CD4-positive, alpha-beta T cell treated with Interleukin-10 for 1 hour (primary cell): Measurements from ENCODE around the gene NUCB2.

ENCODE experiments used
- DNase-seq: peaks from one replicate; pipeline ENCODE4 v3.0.0-alpha.2; 2020

NUCB2 gene

GRCh38 chr11:17272801-17273200 lies 3.7 kb upstream of the NUCB2 start:
- DNase-seq: no peak

DNA sequence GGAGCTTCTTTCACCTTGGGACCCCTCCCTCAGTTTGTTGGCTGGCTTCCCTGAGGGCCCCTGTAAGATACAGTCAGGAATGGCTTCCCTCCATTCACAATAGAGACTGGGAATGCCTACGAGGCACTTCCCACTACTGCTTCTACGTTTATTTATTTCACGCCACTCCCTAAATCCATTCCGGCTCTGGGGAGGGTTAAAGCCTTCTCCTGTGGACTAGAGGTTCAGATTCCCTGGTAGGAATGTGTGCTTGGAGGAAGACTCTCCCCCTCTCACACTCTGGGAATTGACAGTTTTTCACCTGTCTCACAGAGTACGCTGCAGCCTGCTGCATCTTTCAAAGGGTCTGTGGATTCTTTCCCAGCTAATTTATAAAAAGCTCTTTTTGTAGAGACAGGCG lies 3.3 kb upstream of the NUCB2 start:
- no peak for DNase-seq

DNA sequence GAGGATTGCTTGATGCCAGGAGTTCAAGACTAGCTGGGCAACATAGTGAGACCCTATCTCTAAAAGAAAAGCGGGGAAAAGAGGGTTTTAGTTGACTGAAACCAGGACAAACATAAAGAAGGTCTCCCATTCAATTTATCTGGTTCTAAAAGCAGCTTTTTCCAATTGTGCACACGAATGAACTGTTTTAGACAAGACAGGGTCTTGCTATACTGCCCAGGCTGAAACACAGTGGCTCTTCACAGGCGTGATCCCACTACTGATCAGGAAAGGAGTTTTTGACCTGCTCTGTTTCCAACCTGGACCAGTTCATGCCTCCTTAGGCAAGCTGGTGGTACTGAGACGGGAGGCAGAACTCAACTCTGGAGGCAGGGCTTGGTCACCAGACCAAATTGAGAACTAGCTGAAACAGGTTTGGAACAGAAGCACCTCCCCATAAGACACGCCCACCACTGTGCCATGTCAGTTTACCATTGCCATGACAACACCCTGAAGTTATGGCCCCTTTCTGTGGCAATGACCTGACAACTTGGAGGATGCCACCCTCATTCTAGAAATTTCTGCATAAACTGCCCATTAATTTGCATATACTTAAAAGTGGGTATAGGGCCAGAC lies 2.8 kb upstream of the NUCB2 start:
- DNase-seq: no peak

DNA sequence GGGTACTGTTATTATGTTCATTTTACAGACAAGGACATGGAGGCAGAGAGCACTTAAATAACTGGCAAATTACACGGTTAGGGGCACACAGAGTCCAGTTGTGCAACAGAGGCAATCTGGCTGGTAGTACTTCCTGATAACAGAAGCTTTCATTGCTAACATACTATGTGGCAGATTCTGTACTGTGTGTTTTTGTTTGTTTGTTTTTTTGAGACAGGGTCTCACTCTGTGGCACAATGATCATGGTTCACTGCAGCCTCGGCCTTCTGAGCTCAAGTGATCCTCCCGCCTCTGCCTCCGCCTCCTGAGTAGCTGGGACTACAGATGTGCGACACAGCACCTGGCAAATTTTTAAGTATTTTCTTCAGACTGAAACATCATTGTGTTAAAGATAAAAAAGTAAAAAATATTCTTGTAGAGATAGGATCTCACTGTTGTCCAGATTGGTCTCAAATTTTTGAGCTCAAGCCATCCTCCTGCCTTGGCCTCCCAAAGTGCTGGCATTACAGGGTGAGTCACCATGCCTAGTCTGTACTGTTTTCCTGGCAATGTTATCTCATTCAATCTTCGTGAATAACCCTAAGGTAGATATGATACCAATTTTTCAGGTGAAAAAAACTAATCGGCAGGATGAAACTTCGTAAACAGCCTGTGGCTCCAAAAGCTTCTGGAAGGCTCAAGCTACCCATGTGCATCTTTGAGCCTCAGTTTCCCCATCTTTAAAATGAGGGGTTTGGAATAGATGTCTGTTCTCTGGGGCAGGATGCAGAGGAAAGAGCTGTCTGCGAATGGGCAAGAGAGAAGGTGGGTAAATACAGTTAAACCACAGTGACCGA lies 921 bp upstream of the NUCB2 start:
- DNase-seq: peak; percentile 22

DNA sequence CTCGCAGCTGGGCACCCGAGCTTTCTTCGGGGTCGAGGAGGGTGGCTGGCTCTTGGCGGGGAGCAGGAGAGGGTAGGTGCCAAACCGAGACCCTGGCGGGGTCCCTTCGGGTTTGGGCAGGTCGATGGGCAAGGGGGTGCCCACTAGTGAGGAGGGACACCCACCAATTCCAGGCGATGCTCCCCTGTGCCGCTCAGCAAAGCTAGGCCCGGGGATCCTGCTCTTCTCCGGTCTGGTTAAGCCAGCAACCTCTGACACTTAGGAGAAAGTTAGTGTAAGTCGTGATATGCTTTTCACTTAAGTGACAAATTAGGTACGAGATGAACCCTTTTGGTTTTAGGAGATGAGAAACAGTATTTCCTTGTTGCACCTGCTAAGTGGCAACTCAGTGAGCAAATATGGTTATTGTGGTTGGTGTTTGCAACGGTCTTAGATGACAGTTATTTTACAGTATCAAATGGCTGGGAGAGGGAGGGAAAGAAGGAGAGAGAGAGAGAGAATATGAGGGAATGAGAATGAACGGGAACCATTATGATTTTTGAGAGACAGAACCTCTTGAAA lies 565 bp downstream of the NUCB2 start:
- peak; percentile 45 for DNase-seq

DNA sequence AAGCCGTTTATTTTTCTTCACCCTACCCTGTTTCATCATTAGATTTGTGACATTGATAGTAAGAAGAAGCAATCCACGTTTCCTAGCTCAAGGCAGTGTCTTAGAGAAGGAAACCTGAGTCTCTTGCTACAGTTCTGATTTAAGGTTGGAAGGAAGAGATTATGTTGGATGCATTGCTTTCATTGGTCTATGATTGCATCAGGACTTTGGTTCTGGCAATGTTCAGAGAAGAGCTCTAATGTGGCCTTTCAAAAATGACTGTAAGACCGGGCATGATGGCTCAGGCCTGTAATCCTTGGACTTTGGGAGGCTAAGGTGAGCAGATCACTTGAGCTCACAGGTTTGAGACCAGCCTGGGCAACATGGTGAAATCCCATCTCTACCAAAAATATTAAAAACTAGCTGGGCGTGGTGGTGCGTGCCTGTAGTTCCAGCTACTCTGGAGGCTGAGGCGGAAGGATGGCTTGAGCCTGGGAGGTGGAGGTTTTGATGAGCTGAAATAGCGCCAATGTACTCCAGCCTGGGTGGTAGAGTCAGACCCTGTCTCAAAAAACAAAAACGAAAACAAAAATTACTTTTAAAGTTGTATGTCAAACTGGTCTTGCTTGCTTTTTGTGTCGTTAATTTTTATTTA lies 4.1 kb downstream of the NUCB2 start:
- no peak for DNase-seq

- DNase-seq: no peak
Observed at GRCh38 chr11:17286332-17286731, 9.8 kb downstream of the NUCB2 start.

- peak; percentile 25 for DNase-seq
Observed at GRCh38 chr11:17287058-17287457, 10.5 kb downstream of the NUCB2 start.

DNA sequence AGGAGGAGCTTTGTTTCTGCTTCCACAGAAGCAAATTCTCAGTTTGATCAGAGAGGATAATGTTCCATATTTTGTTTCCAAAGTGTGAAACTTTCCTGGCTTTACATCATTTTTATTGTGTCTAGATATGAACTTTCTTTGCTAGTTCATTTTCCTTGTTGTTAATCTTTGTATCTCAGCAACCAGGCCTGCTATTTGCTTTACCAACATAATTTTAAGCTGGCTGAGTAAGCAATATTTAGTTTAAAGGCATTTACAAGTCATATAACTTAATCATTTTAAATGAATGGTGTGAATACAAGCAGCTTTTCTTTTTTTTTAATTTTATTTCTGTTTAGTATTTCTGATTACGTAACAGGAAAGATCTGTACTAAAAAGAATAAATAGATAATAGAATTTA lies 15.2 kb downstream of the NUCB2 start:
- no peak for DNase-seq

DNA sequence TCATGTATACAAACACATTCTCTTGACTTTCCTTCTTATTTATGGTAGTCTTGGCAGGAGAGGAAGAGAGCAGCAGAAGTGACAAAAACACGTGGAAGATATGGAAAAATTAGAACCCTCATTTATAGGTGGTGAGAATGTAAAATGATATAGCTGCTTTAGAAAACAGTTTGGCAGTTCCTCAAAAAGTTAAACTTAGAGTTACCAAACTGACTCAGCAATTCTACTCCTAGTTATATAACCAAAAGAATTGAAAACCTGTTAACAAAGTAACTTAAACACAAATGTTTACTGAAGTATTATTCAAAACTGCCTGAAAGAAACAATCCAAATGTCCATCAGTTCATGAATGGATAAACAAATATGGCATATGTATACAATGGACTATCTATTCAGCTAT lies 16.8 kb downstream of the NUCB2 start:
- no peak for DNase-seq

GRCh38 chr11:17294033-17294432 lies 17.5 kb downstream of the NUCB2 start:
- DNase-seq: no peak

DNA sequence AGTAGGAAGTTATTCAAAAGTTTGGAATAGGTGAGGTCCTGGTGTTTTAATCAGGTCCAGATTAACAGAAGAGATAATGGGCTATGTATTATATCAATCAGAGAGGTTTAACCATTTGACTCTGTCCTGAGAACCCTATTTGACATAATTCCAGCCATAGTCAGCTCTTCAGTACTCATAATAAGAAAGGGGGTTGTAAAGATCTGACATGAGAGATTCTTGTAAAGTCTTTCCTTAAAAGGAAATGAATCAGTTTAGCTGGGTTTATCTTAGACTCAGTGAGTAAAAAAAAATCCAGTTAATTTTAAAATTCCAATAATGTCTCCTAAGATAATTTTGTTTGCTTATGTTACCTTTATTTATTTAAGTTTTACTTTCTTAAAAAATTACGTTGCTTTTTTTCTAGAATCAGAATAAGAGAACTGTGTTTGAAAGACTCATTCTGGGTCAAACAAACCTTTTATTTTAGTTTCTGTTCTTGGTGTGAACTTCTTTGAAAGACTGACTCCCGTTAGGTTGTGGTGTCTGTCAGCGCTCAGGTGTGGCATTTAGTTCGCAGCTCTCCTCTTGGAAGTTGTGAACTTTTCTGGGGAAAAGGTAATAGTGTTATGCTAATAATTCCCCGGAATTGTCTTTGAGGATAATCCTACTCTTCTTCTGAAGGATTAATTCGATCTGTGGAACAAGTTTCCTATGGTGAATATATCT lies 20.5 kb downstream of the NUCB2 start:
- DNase-seq: no peak

GRCh38 chr11:17298302-17298701 lies 21.8 kb downstream of the NUCB2 start:
- DNase-seq: no peak

DNA sequence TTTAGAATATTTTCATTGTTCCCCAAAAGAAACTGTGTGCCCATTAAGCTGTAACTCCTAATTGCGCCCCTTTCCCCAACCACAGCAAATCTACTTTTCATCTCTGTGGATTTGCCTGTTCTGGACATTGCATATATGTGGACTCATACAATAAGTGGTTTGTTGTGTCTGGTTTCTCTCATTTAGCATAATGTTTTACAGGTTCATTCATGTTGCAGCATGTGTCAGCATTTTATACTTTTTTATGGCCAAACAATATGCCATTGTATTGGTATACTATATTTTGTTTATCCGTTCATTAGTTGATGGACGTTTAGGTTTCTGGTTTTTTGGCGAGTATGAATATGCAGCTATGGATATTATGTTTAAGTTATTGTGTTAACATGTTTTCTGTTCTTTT lies 23.8 kb downstream of the NUCB2 start:
- no peak for DNase-seq

DNA sequence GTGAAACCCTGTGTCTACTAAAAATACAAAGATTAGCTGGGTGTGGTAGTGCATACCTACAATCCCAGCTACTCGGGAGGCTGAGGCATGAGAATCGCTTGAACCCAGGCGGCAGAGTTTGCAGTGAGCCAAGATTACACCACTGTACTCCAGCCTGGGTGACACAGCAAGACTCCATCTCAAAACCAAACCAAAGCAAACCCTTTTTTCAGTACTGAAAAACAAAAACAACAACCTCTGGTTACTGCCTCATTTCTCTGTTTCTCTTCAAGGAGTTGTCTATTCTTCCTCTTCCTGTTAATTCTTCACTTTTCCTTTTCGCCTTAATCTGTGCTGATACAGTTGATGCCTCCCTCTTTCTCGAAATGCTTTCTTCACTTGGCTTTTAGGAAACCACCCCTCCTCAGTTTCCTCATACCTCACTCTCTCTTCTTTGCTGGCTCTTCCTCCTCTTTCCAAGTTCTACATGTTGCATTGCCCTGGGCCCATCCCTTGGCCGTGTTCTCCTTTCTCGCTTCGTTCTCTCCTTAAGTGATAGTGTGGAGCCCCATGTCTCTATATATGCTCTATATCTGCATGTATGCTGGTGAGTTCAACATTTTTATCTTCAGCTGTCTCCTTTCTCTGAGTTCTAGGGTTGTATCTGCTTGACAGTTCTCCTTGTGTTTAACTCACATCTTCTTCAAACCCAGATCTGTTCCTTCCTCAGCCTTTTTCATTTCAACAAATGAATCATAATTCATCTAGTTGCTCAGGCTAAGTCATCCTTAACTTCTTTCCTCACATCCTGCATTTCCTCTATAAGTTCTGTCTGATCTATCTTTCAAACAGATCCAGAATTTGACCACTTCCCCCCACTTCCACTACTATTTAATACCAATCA lies 37.1 kb downstream of the NUCB2 start:
- DNase-seq: no peak

- no peak for DNase-seq
Observed at GRCh38 chr11:17314232-17314547, 37.7 kb downstream of the NUCB2 start.

DNA sequence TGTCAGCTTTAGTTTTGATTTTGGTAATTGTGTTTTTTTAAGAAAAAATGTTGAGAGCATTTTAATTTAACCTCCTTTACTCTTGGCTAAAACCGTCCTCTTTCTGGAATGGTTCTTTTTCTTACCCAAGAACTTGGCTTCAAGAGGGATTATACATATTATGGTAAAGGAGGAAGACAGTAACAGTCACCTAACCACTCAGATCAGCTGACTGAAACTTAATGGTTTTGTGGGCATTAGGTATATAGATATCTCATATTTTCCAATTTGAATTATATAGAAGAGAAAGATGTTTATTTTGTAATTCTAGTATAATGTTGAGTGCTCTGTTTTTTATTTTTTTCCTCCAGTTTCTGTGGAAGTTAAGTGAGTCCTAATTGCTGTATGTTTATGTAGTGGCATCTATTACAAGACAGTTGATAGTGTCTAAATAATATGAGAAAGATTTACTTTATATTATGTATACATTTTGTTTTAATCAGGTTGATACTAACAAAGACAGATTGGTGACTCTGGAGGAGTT lies 38.4 kb downstream of the NUCB2 start:
- DNase-seq: no peak

DNA sequence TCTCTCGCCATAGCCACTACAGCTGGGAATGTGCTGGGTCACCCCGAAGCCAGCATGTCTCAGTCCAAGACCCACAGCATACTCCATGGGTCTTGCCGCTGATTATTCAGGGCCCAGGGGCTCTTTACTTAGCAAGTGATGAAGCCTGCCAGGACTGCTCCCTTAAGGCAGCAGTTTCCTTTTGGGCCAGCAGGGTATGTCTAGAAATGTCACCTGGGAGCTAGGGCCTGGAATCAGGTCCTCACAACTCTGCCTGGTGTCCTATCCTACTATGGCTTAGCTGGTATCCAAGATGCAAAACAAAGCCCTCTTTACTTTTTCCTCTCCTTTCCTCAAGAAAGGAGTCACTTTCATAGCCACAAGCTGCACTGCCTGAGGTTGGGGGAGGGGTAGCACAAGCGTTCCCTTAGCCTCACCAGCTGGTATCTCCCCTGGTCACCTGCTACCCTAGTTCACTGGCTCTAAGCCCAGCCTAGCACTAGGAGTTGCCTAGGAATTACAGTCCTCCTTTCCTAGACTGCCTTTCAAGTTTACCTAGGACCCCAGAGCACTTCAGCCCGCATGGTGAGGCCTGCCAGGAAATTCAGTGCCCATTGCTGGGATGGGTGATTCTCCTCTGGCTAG lies 52.4 kb downstream of the NUCB2 start:
- DNase-seq: no peak

DNA sequence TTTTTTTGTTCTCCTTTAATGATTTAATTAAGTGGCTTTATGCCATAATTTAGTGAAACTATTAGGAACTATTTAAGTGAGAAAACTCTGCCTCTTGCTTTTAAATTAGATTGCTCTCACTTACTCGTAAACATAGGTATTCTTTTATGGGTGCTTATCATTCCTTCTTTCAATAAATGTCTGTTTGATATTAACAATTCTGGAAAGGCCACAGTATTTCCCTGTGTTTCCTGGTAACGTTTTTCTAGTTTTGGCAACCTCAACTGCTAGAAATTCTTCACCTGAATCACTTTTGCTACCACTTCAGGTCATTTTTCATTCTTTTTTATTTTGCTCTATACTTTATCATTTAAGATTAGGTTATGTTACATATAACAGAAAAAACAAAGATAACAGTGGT lies 55.1 kb downstream of the NUCB2 start:
- DNase-seq: no peak

DNA sequence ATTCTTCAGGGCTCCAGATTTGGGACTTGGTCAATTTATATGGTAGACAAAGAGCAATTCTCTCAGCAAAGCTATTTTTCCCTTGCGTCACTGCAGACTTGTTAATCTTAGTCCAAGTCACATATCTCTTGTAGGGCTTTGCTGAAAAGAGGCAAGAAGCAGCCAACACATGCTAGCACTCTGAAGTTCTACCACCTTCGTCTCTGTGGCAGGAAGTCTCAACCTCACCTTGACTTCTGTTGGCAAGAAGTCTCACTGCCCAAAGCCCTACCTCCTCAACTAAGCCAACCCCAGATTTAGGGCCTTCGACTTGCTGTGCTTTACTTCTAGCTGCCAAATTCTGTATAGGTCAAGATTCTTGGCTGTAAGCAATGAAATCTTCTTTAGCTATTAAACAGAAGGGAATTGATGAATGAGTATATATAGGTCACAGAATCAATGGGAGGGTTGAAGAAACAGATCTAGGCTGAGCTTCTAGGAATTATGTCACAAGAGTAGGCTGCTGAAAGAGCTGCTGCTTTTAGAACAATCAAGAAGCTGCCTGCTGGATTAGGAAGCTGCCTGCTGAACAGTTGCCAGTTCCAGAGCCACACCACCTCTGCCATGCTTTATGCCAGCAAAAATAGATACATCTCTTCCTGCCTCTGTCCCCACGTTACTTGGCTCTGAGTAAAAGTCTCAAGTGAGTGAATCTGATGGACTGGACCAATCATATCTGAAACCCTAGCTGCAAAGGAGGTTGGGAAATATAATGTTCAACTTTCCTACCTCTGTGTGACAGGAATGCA lies 57.5 kb downstream of the NUCB2 start:
- DNase-seq: peak; percentile 17

DNA sequence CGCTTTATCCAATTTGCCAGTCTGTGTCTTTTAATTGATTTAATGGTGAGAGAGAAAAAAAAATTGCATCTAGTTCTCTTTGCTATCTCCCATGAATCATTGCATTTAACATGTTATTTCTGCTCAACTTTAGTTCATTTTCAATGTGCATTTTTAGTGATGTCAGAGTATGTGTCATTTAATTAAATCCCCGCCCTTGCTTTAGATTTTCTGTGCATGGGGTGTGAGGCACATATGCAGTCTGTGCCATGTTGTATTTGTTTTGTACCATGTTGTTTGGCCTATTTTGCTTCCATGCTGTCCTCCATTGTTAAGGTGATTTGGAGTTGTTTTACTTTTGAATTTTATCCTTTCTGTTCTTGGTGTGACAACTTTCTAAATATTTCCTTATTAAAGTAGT lies 66.7 kb downstream of the NUCB2 start:
- DNase-seq: no peak
